Spleen (tissue), 7 donors: ENCODE results near the gene BABAM2.

Experiments
- POLR2A ChIP-seq, 3 donors: fragments of 450-650 bp; IDR thresholded peaks; one replicate each; pipeline ENCODE4 v1.5.1; 2017; ENCODE audit warnings: antibody characterized with exemption in 3 of 3, mild to moderate bottlenecking in 1 of 3
- POLR2AphosphoS5 ChIP-seq, 3 donors: sonication (generic); formaldehyde crosslinking; IDR thresholded peaks; one replicate each; pipeline ENCODE4 v1.5.1; 2017; ENCODE audit warnings: antibody characterized with exemption in 3 of 3
- TF ChIP-seq, protein P1 (sequence below), 11 experiments: fragments of 200-600 bp in 7 of 11; fragments of 450-650 bp in 4 of 11; sonication (generic) in 4 of 11; IDR thresholded peaks in 8 of 11; conservative IDR thresholded peaks in 3 of 11; 1 replicate in 7 of 11; 2 replicates in 4 of 11; pipeline versions ENCODE4 v1.4.0 to v1.8.0; 2016 to 2021; ENCODE audit warnings: antibody characterized with exemption in 11 of 11, inconsistent platforms in 4 of 11, mild to moderate bottlenecking in 1 of 11
- donor health status: DM: no; HTN: no; CAD: no; lungs with moderate emphysema.
- donor health status: DM: no; HTN: no; CAD: no.
- donor health status: DM: no; HTN: no; CAD: no.

- TF ChIP-seq, protein P1, sequence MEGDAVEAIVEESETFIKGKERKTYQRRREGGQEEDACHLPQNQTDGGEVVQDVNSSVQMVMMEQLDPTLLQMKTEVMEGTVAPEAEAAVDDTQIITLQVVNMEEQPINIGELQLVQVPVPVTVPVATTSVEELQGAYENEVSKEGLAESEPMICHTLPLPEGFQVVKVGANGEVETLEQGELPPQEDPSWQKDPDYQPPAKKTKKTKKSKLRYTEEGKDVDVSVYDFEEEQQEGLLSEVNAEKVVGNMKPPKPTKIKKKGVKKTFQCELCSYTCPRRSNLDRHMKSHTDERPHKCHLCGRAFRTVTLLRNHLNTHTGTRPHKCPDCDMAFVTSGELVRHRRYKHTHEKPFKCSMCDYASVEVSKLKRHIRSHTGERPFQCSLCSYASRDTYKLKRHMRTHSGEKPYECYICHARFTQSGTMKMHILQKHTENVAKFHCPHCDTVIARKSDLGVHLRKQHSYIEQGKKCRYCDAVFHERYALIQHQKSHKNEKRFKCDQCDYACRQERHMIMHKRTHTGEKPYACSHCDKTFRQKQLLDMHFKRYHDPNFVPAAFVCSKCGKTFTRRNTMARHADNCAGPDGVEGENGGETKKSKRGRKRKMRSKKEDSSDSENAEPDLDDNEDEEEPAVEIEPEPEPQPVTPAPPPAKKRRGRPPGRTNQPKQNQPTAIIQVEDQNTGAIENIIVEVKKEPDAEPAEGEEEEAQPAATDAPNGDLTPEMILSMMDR (IDR thresholded peaks at IDR 0.05 in 8 of 11, conservative IDR thresholded peaks at IDR 0.05 in 3 of 11), result no peak
- no peak for TF ChIP-seq POLR2A (IDR thresholded peaks at IDR 0.05)
- no peak for TF ChIP-seq POLR2AphosphoS5 (IDR thresholded peaks at IDR 0.05)
Measured at GRCh38 chr2:28084564-28084963, 194.0 kb downstream of the BABAM2 start.
